Measurements from ENCODE around the gene PEX10.

PEX10 gene

GRCh38 chr1:2355373-2356261 is 56.7 kb downstream of the PEX10 start:
- H3K36me3 ChIP-seq (replicated peaks; ENCODE audit: insufficient read depth, low read length), result no peaks in the 10 kb centered on the region
- H3K4me3 ChIP-seq (ENCODE audit: low read length), result no peak overlapping the region
- DNase-seq, result no peak
- no peaks in the 10 kb centered on the region for H3K9me3 ChIP-seq (replicated peaks; ENCODE audit: insufficient read depth, low read length)
- TF ChIP-seq EZH2phosphoT487 (IDR thresholded peaks at IDR 0.05; ENCODE audit: low read length) (no peak), EZH2 (optimal IDR thresholded peaks at IDR 0.05; ENCODE audit: low read depth, low read length) (no peak), CTCF (IDR thresholded peaks at IDR 0.05; ENCODE audit: low read length) (no peak)
- H3K4me1 ChIP-seq (ENCODE audit: low read length), result no peaks in the 10 kb centered on the region
- H2AFZ ChIP-seq (ENCODE audit: low read length), result no peak overlapping the region
- no peaks in the 10 kb centered on the region for H4K20me1 ChIP-seq (ENCODE audit: insufficient read depth, low read length)
- no peak overlapping the region for H3K27ac ChIP-seq (ENCODE audit: low read length)
- peaks cover 100% of the 10 kb centered on the region for H3K27me3 ChIP-seq (replicated peaks; ENCODE audit: insufficient read depth, low read length)
- no peaks in the 10 kb centered on the region for H3K79me2 ChIP-seq (ENCODE audit: low read length)
- no peaks in the 10 kb centered on the region for H3F3A ChIP-seq (ENCODE audit: insufficient read depth, low read length)
- H3K9me2 ChIP-seq (replicated peaks; ENCODE audit: insufficient read depth, low read length), result no peaks in the 10 kb centered on the region
- H3K4me2 ChIP-seq (ENCODE audit: low read depth, low read length), result no peak overlapping the region
- no peak overlapping the region for H3K9ac ChIP-seq (ENCODE audit: low read length)

GRCh38 chr1:2354511-2355372 is 57.6 kb downstream of the PEX10 start:
- Histone ChIP-seq H3K36me3 (replicated peaks; ENCODE audit: insufficient read depth, low read length) (no peaks in the 10 kb centered on the region), H3K4me3 (ENCODE audit: low read length) (no peak overlapping the region), H3F3A (ENCODE audit: insufficient read depth, low read length) (no peaks in the 10 kb centered on the region), H3K4me2 (ENCODE audit: low read depth, low read length) (no peak overlapping the region), H3K9ac (ENCODE audit: low read length) (no peak overlapping the region), H3K27ac (ENCODE audit: low read length) (no peak overlapping the region), H2AFZ (ENCODE audit: low read length) (no peak overlapping the region), H3K9me2 (replicated peaks; ENCODE audit: insufficient read depth, low read length) (no peaks in the 10 kb centered on the region), H3K27me3 (replicated peaks; ENCODE audit: insufficient read depth, low read length) (peaks cover 100% of the 10 kb centered on the region), H3K4me1 (ENCODE audit: low read length) (no peaks in the 10 kb centered on the region), H4K20me1 (ENCODE audit: insufficient read depth, low read length) (no peaks in the 10 kb centered on the region), H3K9me3 (replicated peaks; ENCODE audit: insufficient read depth, low read length) (no peaks in the 10 kb centered on the region), H3K79me2 (ENCODE audit: low read length) (no peaks in the 10 kb centered on the region)
- DNase-seq, result no peak
- TF ChIP-seq EZH2 (optimal IDR thresholded peaks at IDR 0.05; ENCODE audit: low read depth, low read length), result no peak
- no peak for TF ChIP-seq CTCF (IDR thresholded peaks at IDR 0.05; ENCODE audit: low read length)
- no peak for TF ChIP-seq EZH2phosphoT487 (IDR thresholded peaks at IDR 0.05; ENCODE audit: low read length)
